Kidney (tissue), 14 donors: ENCODE results near the gene SET. TPM values are rescaled to one million over a fixed set of nuclear protein-coding genes. Genes with fewer than 3 reads are reported as not detected.

Source experiments
- DNase-seq, 5 donors: peaks; one replicate each; pipeline ENCODE4 v3.0.0-alpha.2; 2013 to 2020
- FAIRE-seq: peaks from 2 replicates; lab custom pipeline; 2012; peaks lifted over from hg19 to GRCh38; lab: Jason Lieb, UNC
- H3K27ac ChIP-seq, 2 donors: one replicate each; pipeline ENCODE4 v1.7.0; 2013; ENCODE audit warnings: low read depth in 2 of 2, low read length in 2 of 2, inconsistent platforms in 1 of 2
- H3K27me3 ChIP-seq: one replicate; pipeline ENCODE4 v1.7.1; 2013; ENCODE audit warnings: low read length, inconsistent platforms; ENCODE audit not compliant: control insufficient read depth, insufficient read depth
- H3K36me3 ChIP-seq, 3 donors: one replicate each; pipeline versions ENCODE4 v1.7.0 to v1.7.1; 2013; ENCODE audit warnings: low read length in 3 of 3, control low read depth in 1 of 3, inconsistent platforms in 1 of 3; ENCODE audit not compliant: insufficient read depth in 3 of 3, control insufficient read depth in 2 of 3
- H3K4me1 ChIP-seq, 3 donors: one replicate each; pipeline versions ENCODE4 v1.7.0 to v1.7.1; 2013; ENCODE audit warnings: low read length in 3 of 3, inconsistent platforms in 1 of 3, low read depth in 1 of 3; ENCODE audit not compliant: control insufficient read depth in 2 of 3, insufficient read depth in 2 of 3
- H3K4me3 ChIP-seq, 3 donors: one replicate each; pipeline versions ENCODE4 v1.7.0 to v1.8.1; 2013; ENCODE audit warnings: low read length in 3 of 3, control low read depth in 1 of 3, inconsistent platforms in 1 of 3
- H3K9ac ChIP-seq, 3 donors: one replicate each; pipeline versions ENCODE4 v1.7.0 to v1.7.1; 2013; ENCODE audit warnings: low read length in 3 of 3, control low read depth in 1 of 3, inconsistent platforms in 1 of 3
- H3K9me3 ChIP-seq, 3 donors: one replicate each; pipeline versions ENCODE4 v1.7.0 to v1.7.1; 2013; ENCODE audit warnings: low read length in 3 of 3, control low read depth in 1 of 3, inconsistent platforms in 1 of 3; ENCODE audit not compliant: control insufficient read depth in 2 of 3, insufficient read depth in 1 of 3
- intact Hi-C: fragments of 100-400 bp; cut with DNase I; formaldehyde crosslinking; loops from one replicate; pipeline ENCODE4 v1.11.1; 2022
- polyA plus RNA-seq: library from polyadenylated mRNA; stranded (reverse); fragments of 350-450 nt; fragmentation: Illumina TruSeq; extraction: RNeasy Lipid Tissue Mini Kit (QIAGEN cat#74804); gene quantifications from one replicate; pipeline ENCODE4 v1.2.3, GENCODE V29; 2014; ENCODE audit warnings: low read depth, low replicate concordance; ENCODE audit not compliant: insufficient read depth
- total RNA-seq: library from RNA; stranded (reverse); fragmentation: NEBNext Ultra II Directional; extraction: Animal tissue kit (Norgen Biotek cat#: 25700); gene quantifications from one replicate; pipeline ENCODE4 v1.2.1, GENCODE V29; 2021
- TF ChIP-seq, protein P1 (sequence below): IDR thresholded peaks from 3 replicates; pipeline ENCODE4 v1.5.1; 2012; ENCODE audit warnings: mild to moderate bottlenecking, moderate library complexity, borderline replicate concordance; ENCODE audit not compliant: insufficient read depth; ENCODE audit errors: extremely low read depth
- donor health status: control.
- donor health status: control.
- donor health status: control.
- donor health status: control.
- donor health status: control.
- donor health status: DM: yes; HTN: yes; CAD: no.
- donor health status: Normal renal cell carcinoma (clear cell type).

Gene SET
- total and polyA plus RNA-seq, 2 donors from 2014 or later = 127 to 247 TPM

DNA sequence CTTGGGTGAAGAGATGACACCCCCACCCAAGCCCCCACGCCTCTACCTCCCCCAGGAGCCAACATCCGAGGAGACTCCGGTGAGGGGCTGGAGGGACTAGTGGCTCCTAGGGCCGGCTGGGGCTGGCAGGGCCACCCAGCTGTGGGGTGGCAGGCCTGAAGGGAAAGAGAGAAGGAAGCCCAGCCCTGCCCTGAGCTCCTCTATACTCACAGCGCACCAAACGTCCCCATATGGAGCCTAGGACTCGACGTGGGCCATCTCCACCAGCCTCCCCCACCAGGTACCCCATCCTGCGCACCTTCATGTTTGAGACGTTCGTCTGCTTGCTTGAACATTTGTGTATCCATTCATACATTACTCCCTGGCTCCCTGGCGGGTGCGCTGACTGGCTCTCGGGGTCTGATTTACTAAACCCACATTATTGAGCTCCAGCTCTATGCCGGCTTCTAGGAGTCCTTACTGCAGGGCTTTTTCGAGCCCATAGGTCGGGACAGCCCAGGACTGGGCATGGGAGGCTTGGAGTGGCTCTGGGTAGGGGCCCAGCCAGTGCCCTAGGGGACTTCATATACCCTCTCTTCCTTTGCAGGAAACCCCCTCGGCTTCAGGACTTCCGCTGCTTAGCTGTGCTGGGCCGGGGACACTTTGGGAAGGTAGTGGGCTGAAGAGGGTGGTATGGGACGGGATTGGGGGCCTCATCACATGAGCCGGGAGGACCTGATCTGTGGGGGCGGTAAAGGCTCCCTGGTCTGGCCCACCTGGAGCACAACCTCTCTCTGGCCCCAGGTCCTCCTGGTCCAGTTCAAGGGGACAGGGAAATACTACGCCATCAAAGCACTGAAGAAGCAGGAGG is 25.8 kb downstream of the SET start:
- TF ChIP-seq, protein P1, sequence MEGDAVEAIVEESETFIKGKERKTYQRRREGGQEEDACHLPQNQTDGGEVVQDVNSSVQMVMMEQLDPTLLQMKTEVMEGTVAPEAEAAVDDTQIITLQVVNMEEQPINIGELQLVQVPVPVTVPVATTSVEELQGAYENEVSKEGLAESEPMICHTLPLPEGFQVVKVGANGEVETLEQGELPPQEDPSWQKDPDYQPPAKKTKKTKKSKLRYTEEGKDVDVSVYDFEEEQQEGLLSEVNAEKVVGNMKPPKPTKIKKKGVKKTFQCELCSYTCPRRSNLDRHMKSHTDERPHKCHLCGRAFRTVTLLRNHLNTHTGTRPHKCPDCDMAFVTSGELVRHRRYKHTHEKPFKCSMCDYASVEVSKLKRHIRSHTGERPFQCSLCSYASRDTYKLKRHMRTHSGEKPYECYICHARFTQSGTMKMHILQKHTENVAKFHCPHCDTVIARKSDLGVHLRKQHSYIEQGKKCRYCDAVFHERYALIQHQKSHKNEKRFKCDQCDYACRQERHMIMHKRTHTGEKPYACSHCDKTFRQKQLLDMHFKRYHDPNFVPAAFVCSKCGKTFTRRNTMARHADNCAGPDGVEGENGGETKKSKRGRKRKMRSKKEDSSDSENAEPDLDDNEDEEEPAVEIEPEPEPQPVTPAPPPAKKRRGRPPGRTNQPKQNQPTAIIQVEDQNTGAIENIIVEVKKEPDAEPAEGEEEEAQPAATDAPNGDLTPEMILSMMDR = no peak
- no peak overlapping the region for H3K4me3 ChIP-seq
- no peak overlapping the region for H3K9ac ChIP-seq
- no peaks in the 10 kb centered on the region for H3K27me3 ChIP-seq
- no peaks in the 10 kb centered on the region for H3K4me1 ChIP-seq
- intact Hi-C loops = no loop called here
- no peak overlapping the region for H3K27ac ChIP-seq
- FAIRE-seq (no peak), DNase-seq (peak in 2 of 5 donors; percentile 16 to 46)
- no peaks in the 10 kb centered on the region for H3K9me3 ChIP-seq
- H3K36me3 ChIP-seq = no peaks in the 10 kb centered on the region

DNA sequence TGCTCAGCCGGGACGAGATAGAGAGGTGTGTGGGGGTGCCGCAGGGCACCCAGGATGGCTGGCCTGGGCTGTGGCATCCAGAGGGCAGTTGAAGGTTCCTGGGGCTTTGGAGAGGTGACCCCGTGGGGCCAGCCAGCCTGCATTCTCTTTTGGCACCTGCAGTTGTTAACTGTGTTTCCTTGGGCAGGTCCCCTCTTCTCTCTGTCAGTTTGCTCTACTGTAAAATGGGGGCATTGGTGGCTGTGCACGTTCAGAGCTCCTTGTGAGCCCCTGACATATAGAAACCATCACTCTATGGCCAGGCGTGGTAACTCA is 26.4 kb downstream of the SET start:
- no peaks in the 10 kb centered on the region for H3K36me3 ChIP-seq
- no peak overlapping the region for H3K9ac ChIP-seq
- no peaks in the 10 kb centered on the region for H3K9me3 ChIP-seq
- DNase-seq = peak in 2 of 5 donors; percentile 10 to 49
- TF ChIP-seq, protein P1 = no peak
- no peaks in the 10 kb centered on the region for H3K27me3 ChIP-seq
- intact Hi-C loops = no loop called here
- no peak for FAIRE-seq
- H3K27ac ChIP-seq = no peak overlapping the region
- no peak overlapping the region for H3K4me3 ChIP-seq
- H3K4me1 ChIP-seq = no peaks in the 10 kb centered on the region

DNA sequence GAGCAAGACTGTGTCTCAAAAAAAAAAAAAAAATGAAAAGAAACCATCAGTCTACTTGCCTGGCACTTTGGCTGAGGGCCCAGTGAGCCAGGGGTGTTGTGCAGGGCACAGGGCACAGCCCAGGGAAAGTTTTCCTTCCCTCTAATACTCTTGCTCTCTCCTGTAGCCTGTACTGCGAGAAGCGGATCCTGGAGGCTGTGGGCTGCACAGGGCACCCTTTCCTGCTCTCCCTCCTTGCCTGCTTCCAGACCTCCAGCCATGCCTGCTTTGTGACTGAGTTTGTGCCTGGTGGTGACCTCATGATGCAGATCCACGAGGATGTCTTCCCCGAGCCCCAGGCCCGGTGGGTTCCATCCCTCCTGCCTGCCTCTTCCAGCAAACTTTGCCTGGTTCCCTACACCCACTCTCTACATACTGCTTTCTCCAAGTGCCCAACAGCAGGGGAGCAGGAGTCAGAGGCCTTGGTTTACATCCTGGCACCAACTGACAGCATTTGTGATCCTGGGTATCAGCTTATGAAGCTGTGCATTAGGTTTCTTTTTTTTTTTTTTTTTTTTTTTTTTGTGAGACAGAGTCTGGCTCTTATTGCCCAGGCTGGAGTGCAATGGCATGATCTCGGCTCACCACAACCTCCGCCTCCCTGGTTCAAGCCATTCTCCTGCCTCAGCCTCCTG is 27.7 kb downstream of the SET start:
- TF ChIP-seq, protein P1 = no peak
- FAIRE-seq = no peak
- no peak overlapping the region for H3K4me3 ChIP-seq

More for the DNA sequence above, 27.7 kb downstream of the SET start:
- no peak overlapping the region for H3K9ac ChIP-seq
- H3K36me3 ChIP-seq = no peaks in the 10 kb centered on the region
- intact Hi-C loops = no loop called here
- H3K27me3 ChIP-seq = no peaks in the 10 kb centered on the region
- no peaks in the 10 kb centered on the region for H3K4me1 ChIP-seq
- H3K27ac ChIP-seq = no peak overlapping the region
- DNase-seq = peak in 1 of 5 donors; percentile 65
- H3K9me3 ChIP-seq = no peaks in the 10 kb centered on the region
